ENCODE measurements around the gene GNB1. TPM values are rescaled to one million over a fixed set of nuclear protein-coding genes. Genes with fewer than 3 reads are reported as not detected.

GNB1 gene
- total and polyA plus RNA-seq, 8 donors: 42.3 to 160 (median 86.8) TPM

- H3K4me3 ChIP-seq: no peak overlapping the region
- FAIRE-seq: no peak
- no peak overlapping the region for H3K27ac ChIP-seq
- H3K9me3 ChIP-seq: no peaks in the 10 kb centered on the region
- H3K4me1 ChIP-seq: peaks cover 0 to 13% (median 6%) of the 10 kb centered on the region in 3 donors
- no peak for TF ChIP-seq CTCF (IDR thresholded peaks at IDR 0.05)
- peak in 1 of 6 donors; percentile 35 for DNase-seq
- H3K27me3 ChIP-seq: no peaks in the 10 kb centered on the region
- 98 to 100% methylated on average over 8 of the region's 8 CpGs for WGBS, 2 donors
- no peak for ATAC-seq
- intact Hi-C loops (cut with DNase I): no loop called here
- peaks cover 0 to 4% (median 0%) of the 10 kb centered on the region in 3 donors for H3K36me3 ChIP-seq
Observed at GRCh38 chr1:1836119-1836518, 54.8 kb downstream of the GNB1 start.

GRCh38 chr1:1835546-1835945 is 55.3 kb downstream of the GNB1 start:
- H3K4me3 ChIP-seq: no peak overlapping the region
- FAIRE-seq (no peak), ATAC-seq (no peak), DNase-seq (no peak)
- H3K27ac ChIP-seq: no peak overlapping the region
- H3K36me3 ChIP-seq: peaks cover 0 to 4% (median 0%) of the 10 kb centered on the region in 3 donors
- no peaks in the 10 kb centered on the region for H3K9me3 ChIP-seq
- intact Hi-C loops (cut with DNase I): no loop called here
- peaks cover 0 to 13% (median 6%) of the 10 kb centered on the region in 3 donors for H3K4me1 ChIP-seq
- no peaks in the 10 kb centered on the region for H3K27me3 ChIP-seq
- no peak for TF ChIP-seq CTCF (IDR thresholded peaks at IDR 0.05)
- 81 to 83% methylated on average over 3 of the region's 3 CpGs for WGBS, 2 donors

GRCh38 chr1:1833916-1834325 is 57.0 kb downstream of the GNB1 start:
- DNase-seq: peak in 1 of 6 donors; percentile 20
- H3K27ac ChIP-seq: no peak overlapping the region
- 52 to 56% methylated on average over 6 of the region's 6 CpGs for WGBS, 2 donors

GRCh38 chr1:1833456-1833855 is 57.4 kb downstream of the GNB1 start:
- H3K36me3 ChIP-seq: peaks cover 0 to 4% (median 0%) of the 10 kb centered on the region in 3 donors
- no peak overlapping the region for H3K4me3 ChIP-seq
- FAIRE-seq (no peak), ATAC-seq (peak; percentile 51 to 76 (median 64)), DNase-seq (peak in 1 of 6 donors; percentile 34)
- 56 to 63% methylated on average over 10 of the region's 10 CpGs for WGBS, 2 donors
- TF ChIP-seq CTCF (IDR thresholded peaks at IDR 0.05): no peak
- intact Hi-C loops (cut with DNase I): no loop called here
- peaks cover 0 to 13% (median 6%) of the 10 kb centered on the region in 3 donors for H3K4me1 ChIP-seq
- H3K27ac ChIP-seq: no peak overlapping the region
- no peaks in the 10 kb centered on the region for H3K9me3 ChIP-seq
- H3K27me3 ChIP-seq: no peaks in the 10 kb centered on the region

More at GRCh38 chr1:1833916-1834325, 57.0 kb downstream of the GNB1 start:
- Histone ChIP-seq H3K4me3 (no peak overlapping the region), H3K36me3 (peaks cover 0 to 4% (median 0%) of the 10 kb centered on the region in 3 donors), H3K9me3 (no peaks in the 10 kb centered on the region), H3K27me3 (no peaks in the 10 kb centered on the region), H3K4me1 (peaks cover 0 to 13% (median 6%) of the 10 kb centered on the region in 3 donors)
- TF ChIP-seq CTCF (IDR thresholded peaks at IDR 0.05): no peak
- FAIRE-seq (no peak), ATAC-seq (peak in 1 of 4 donors; percentile 25)
- intact Hi-C loops (cut with DNase I): no loop called here

- peaks cover 0 to 4% (median 0%) of the 10 kb centered on the region in 3 donors for H3K36me3 ChIP-seq
- H3K4me3 ChIP-seq: no peak overlapping the region
- TF ChIP-seq CTCF (IDR thresholded peaks at IDR 0.05): no peak
- intact Hi-C loops (cut with DNase I): no loop called here
- ATAC-seq: peak; percentile 72 to 87 (median 80)
- peak in 4 of 6 donors; percentile 24 to 51 (median 42) for DNase-seq
- H3K4me1 ChIP-seq: peaks cover 0 to 13% (median 6%) of the 10 kb centered on the region in 3 donors
- no peak for FAIRE-seq
- WGBS, 2 donors: 65 to 74% methylated on average over 5 of the region's 5 CpGs
- no peaks in the 10 kb centered on the region for H3K9me3 ChIP-seq
- H3K27ac ChIP-seq: no peak overlapping the region
- H3K27me3 ChIP-seq: no peaks in the 10 kb centered on the region
Observed at GRCh38 chr1:1832820-1833219, 58.1 kb downstream of the GNB1 start.

All from pancreas (tissue), 10 donors.